GM23338 (cell line): Measurements from ENCODE around the gene PLA2G1B. TPM values are rescaled to one million over a fixed set of nuclear protein-coding genes. Genes with fewer than 3 reads are reported as not detected.

Experiments
- ATAC-seq: fragments of 200-7000 bp; cut with Tn5 transposase; 3 replicates; pipeline ENCODE4 v1.9.1; 2020
- DNase-seq: peaks from one replicate; pipeline ENCODE4 v3.0.0-alpha.2; 2015; ENCODE audit warnings: low spot score
- H2AFZ ChIP-seq: fragments of 200-600 bp; sonication (generic); 2 replicates; pipeline ENCODE4 v1.8.0; 2016; ENCODE audit warnings: antibody characterized with exemption, mild to moderate bottlenecking, moderate library complexity
- H3F3A ChIP-seq: fragments of 200-600 bp; sonication (generic); replicated peaks from 2 replicates; pipeline ENCODE4 v1.8.0; 2017; ENCODE audit warnings: antibody characterized with exemption, mixed run types, low read depth
- H3K27ac ChIP-seq: fragments of 200-600 bp; sonication (generic); 2 replicates; pipeline ENCODE4 v1.6.1; 2016; ENCODE audit warnings: low read depth
- H3K27me3 ChIP-seq: fragments of 200-600 bp; sonication (generic); 2 replicates; pipeline ENCODE4 v1.8.0; 2016; ENCODE audit warnings: mild to moderate bottlenecking, mixed run types, moderate library complexity; ENCODE audit not compliant: insufficient read depth
- H3K36me3 ChIP-seq: fragments of 200-600 bp; sonication (generic); 2 replicates; pipeline ENCODE4 v1.8.0; 2016; ENCODE audit warnings: mild to moderate bottlenecking; ENCODE audit not compliant: insufficient read depth
- H3K4me1 ChIP-seq: fragments of 200-600 bp; sonication (generic); 2 replicates; pipeline ENCODE4 v1.8.0; 2016; ENCODE audit warnings: mild to moderate bottlenecking, moderate library complexity; ENCODE audit not compliant: insufficient read depth
- H3K4me2 ChIP-seq: fragments of 200-600 bp; sonication (generic); 2 replicates; pipeline ENCODE4 v1.7.1; 2017; ENCODE audit warnings: mixed run types
- H3K4me3 ChIP-seq: fragments of 200-600 bp; sonication (generic); 2 replicates; pipeline ENCODE4 v1.6.1; 2016; ENCODE audit warnings: mixed run types
- H3K79me2 ChIP-seq: fragments of 200-600 bp; sonication (generic); replicated peaks from 2 replicates; pipeline ENCODE4 v1.8.0; 2017; ENCODE audit warnings: mild to moderate bottlenecking; ENCODE audit not compliant: insufficient read depth
- H3K9me2 ChIP-seq: fragments of 200-600 bp; sonication (generic); 2 replicates; pipeline ENCODE4 v1.8.0; 2017; ENCODE audit not compliant: insufficient read depth
- H4K20me1 ChIP-seq: fragments of 200-600 bp; sonication (generic); replicated peaks from 2 replicates; pipeline ENCODE4 v1.8.0; 2017; ENCODE audit warnings: mild to moderate bottlenecking; ENCODE audit not compliant: insufficient read depth
- H3K27ac Mint-ChIP-seq: 2 replicates; pipeline ENCODE4 v1.8.0; 2020; ENCODE audit warnings: inconsistent platforms, mild to moderate bottlenecking, moderate library complexity, mixed read lengths
- H3K27me3 Mint-ChIP-seq: 3 replicates; pipeline ENCODE4 v1.8.0; 2022; ENCODE audit warnings: low read depth, mild to moderate bottlenecking, moderate library complexity, mixed read lengths, inconsistent platforms; ENCODE audit not compliant: insufficient read depth, poor library complexity
- H3K36me3 Mint-ChIP-seq: 3 replicates; pipeline ENCODE4 v1.8.0; 2021; ENCODE audit warnings: low read depth, mild to moderate bottlenecking, inconsistent platforms, moderate library complexity, mixed read lengths
- H3K4me1 Mint-ChIP-seq: 3 replicates; pipeline ENCODE4 v1.8.0; 2020; ENCODE audit warnings: mild to moderate bottlenecking, inconsistent platforms, mixed read lengths
- H3K4me3 Mint-ChIP-seq: 3 replicates; pipeline ENCODE4 v1.8.0; 2021; ENCODE audit warnings: moderate library complexity, mild to moderate bottlenecking, inconsistent platforms, mixed read lengths
- H3K9me3 Mint-ChIP-seq: 3 replicates; pipeline ENCODE4 v1.8.0; 2020; ENCODE audit warnings: moderate library complexity, mild to moderate bottlenecking, inconsistent platforms, mixed read lengths
- CREB1 ChIP-seq: fragments of 250-450 bp; sonication (Bioruptor Pico); IDR thresholded peaks from 2 replicates; pipeline ENCODE4 v1.5.0; 2020; ENCODE audit warnings: low read depth, mild to moderate bottlenecking, moderate library complexity
- CTCF ChIP-seq, 2 experiments: fragments of 200-600 bp in 1 of 2; sonication (generic) in 1 of 2; conservative IDR thresholded peaks; 2 replicates each; pipeline versions ENCODE4 v1.5.1 to v1.6.1; 2016 to 2017; ENCODE audit warnings: antibody characterized with exemption in 2 of 2, low read depth in 2 of 2, mild to moderate bottlenecking in 2 of 2, moderate library complexity in 1 of 2
- ETS1 ChIP-seq: IDR thresholded peaks from 2 replicates; pipeline ENCODE4 v1.6.1; 2016; ENCODE audit warnings: antibody characterized with exemption
- EZH2 ChIP-seq: fragments of 200-600 bp; sonication (generic); IDR thresholded peaks from one replicate; pipeline ENCODE4 v1.8.0; 2017; ENCODE audit warnings: antibody characterized with exemption, mild to moderate bottlenecking, low read depth; ENCODE audit not compliant: unreplicated experiment
- EZH2phosphoT487 ChIP-seq: fragments of 200-600 bp; sonication (generic); IDR thresholded peaks from one replicate; pipeline ENCODE4 v1.8.1; 2018; ENCODE audit warnings: antibody characterized with exemption; ENCODE audit not compliant: unreplicated experiment
- JUNB ChIP-seq: IDR thresholded peaks from one replicate; pipeline ENCODE4 v1.6.1; 2016; ENCODE audit warnings: antibody characterized with exemption; ENCODE audit not compliant: unreplicated experiment
- NANOG ChIP-seq: IDR thresholded peaks from 2 replicates; pipeline ENCODE4 v1.6.1; 2016; ENCODE audit warnings: antibody characterized with exemption, borderline replicate concordance
- POLR2AphosphoS5 ChIP-seq: IDR thresholded peaks from 2 replicates; pipeline ENCODE4 v1.6.1; 2016; ENCODE audit warnings: antibody characterized with exemption, low read depth
- REST ChIP-seq: IDR thresholded peaks from one replicate; pipeline ENCODE4 v1.6.1; 2018; ENCODE audit warnings: antibody characterized with exemption; ENCODE audit not compliant: unreplicated experiment
- STAT1 ChIP-seq: IDR thresholded peaks from one replicate; pipeline ENCODE4 v1.6.1; 2016; ENCODE audit warnings: antibody characterized with exemption; ENCODE audit not compliant: unreplicated experiment
- ZNF114 ChIP-seq: fragments of 250-450 bp; sonication (Bioruptor Pico); IDR thresholded peaks from 2 replicates; pipeline ENCODE4 v1.5.0; 2020; ENCODE audit warnings: mild to moderate bottlenecking, moderate library complexity
- ZNF331 ChIP-seq: fragments of 250-450 bp; sonication (Bioruptor Pico); IDR thresholded peaks from 2 replicates; pipeline ENCODE4 v1.5.0; 2020; ENCODE audit warnings: low read depth, mild to moderate bottlenecking, moderate library complexity
- polyA plus RNA-seq: library from polyadenylated mRNA; unstranded; fragments of >200 nt; fragmentation: Nextera tagmentation; extraction: Ambion mirVana; gene quantifications from 2 replicates; pipeline ENCODE4 v1.2.1, GENCODE V29; 2016
- total RNA-seq: library from RNA; depleted of rRNA; stranded (reverse); fragments of >200 nt; shearing (Covaris generic); gene quantifications from 2 replicates; pipeline ENCODE4 v1.2.3, GENCODE V29; 2014

The PLA2G1B gene
- total and polyA plus RNA-seq, 2 experiments from 2014 or later: not detected

GRCh38 chr12:120314220-120314619, 13.4 kb downstream of the PLA2G1B start:
- no peaks in the 10 kb centered on the region for H3K79me2 ChIP-seq
- TF ChIP-seq CTCF (conservative IDR thresholded peaks at IDR 0.05; ENCODE audit: low read depth in 2 of 2) (peak; percentile 68 to 74), JUNB (no peak)
- H3K9me3 Mint-ChIP-seq: no peaks in the 10 kb centered on the region
- ATAC-seq (peak; percentile 24), DNase-seq (peak; percentile 90)
- H3F3A ChIP-seq: peaks cover 4% of the 10 kb centered on the region; the same call in 1 of the 2 replicates
- H3K27me3 Mint-ChIP-seq: peaks cover 7% of the 10 kb centered on the region
- H3K4me3 ChIP-seq: no peak overlapping the region
- H3K4me2 ChIP-seq: no peak overlapping the region
- H3K27ac Mint-ChIP-seq: no peak overlapping the region
- H4K20me1 ChIP-seq: no peaks in the 10 kb centered on the region
- no peaks in the 10 kb centered on the region for H3K27me3 ChIP-seq
- H3K9me2 ChIP-seq: no peaks in the 10 kb centered on the region
- H3K36me3 Mint-ChIP-seq: no peaks in the 10 kb centered on the region
- peaks cover 7% of the 10 kb centered on the region; the same call in 2 of the 3 replicates for H3K4me1 Mint-ChIP-seq
- no peak overlapping the region for H3K4me3 Mint-ChIP-seq
- H3K4me1 ChIP-seq: no peaks in the 10 kb centered on the region; the same call in 1 of the 2 replicates
- H3K27ac ChIP-seq: no peak overlapping the region
- no peak overlapping the region for H2AFZ ChIP-seq
- H3K36me3 ChIP-seq: no peaks in the 10 kb centered on the region

- Histone ChIP-seq H3K27me3 (no peaks in the 10 kb centered on the region), H3K36me3 (no peaks in the 10 kb centered on the region), H3K27ac (no peak within 1 kb of the TSS), H3K9me2 (no peaks in the 10 kb centered on the region), H3F3A (no peaks in the 10 kb centered on the region), H4K20me1 (no peaks in the 10 kb centered on the region), H3K4me3 (peak within 1 kb of the TSS; percentile 60), H3K79me2 (no peaks in the 10 kb centered on the region), H2AFZ (peak within 1 kb of the TSS; percentile 77), H3K4me1 (no peaks in the 10 kb centered on the region), H3K4me2 (peak within 1 kb of the TSS; percentile 81)
- H3K36me3 Mint-ChIP-seq: no peaks in the 10 kb centered on the region
- DNase-seq (peak; percentile 98), ATAC-seq (peak; percentile 98)
- H3K4me3 Mint-ChIP-seq: peak within 1 kb of the TSS; percentile 88
- H3K27ac Mint-ChIP-seq: peak within 1 kb of the TSS; percentile 87
- no peaks in the 10 kb centered on the region for H3K4me1 Mint-ChIP-seq
- peaks cover 13% of the 10 kb centered on the region for H3K27me3 Mint-ChIP-seq
- no peaks in the 10 kb centered on the region; the same call in 2 of the 3 replicates for H3K9me3 Mint-ChIP-seq
- TF ChIP-seq POLR2AphosphoS5 (peak; percentile 59), ZNF114 (CRISPR knock-in tag) (no peak), CREB1 (peak; percentile 54; the same call in 1 of the 2 replicates), STAT1 (no peak), REST (no peak), EZH2phosphoT487 (no peak), ZNF331 (CRISPR knock-in tag) (no peak), JUNB (no peak), EZH2 (no peak), ETS1 (peak; percentile 89), NANOG (no peak), CTCF (conservative IDR thresholded peaks at IDR 0.05; ENCODE audit: low read depth in 2 of 2) (peak; percentile 78 to 94)
These were observed 25.4 kb downstream of the PLA2G1B start, which contains the start of gene SIRT4 for GRCh38 chr12:120301962-120302815. Gene SIRT4, plus strand, starts transcription at chr12:120302321. Its CDS starts 1,241 bp downstream, at chr12:120303562.
